ENCODE results near the gene RARS2.

- TF ChIP-seq ZNF335 (tag by site-specific recombination; conservative IDR thresholded peaks at IDR 0.05) (no peak), ZNF660 (tag by site-specific recombination; IDR thresholded peaks at IDR 0.05) (no peak), ZNF670 (tag by site-specific recombination; IDR thresholded peaks at IDR 0.05; ENCODE audit: low read depth) (no peak)
Measured at GRCh38 chr6:87534377-87535047, 55.3 kb downstream of the RARS2 start.
